ENCODE measurements around the gene ID3. TPM values are rescaled to one million over a fixed set of nuclear protein-coding genes. Genes with fewer than 3 reads are reported as not detected.
A peak's percentile ranks its signal among the peaks of the same experiment; 100 is the strongest.

Gene ID3
- total and polyA plus RNA-seq, 9 of the 15 experiments (the other 6 are each of a cell fraction or from before 2014, with no cell fraction given), result 6.8 to 59.8 (median 23.5) TPM

DNA sequence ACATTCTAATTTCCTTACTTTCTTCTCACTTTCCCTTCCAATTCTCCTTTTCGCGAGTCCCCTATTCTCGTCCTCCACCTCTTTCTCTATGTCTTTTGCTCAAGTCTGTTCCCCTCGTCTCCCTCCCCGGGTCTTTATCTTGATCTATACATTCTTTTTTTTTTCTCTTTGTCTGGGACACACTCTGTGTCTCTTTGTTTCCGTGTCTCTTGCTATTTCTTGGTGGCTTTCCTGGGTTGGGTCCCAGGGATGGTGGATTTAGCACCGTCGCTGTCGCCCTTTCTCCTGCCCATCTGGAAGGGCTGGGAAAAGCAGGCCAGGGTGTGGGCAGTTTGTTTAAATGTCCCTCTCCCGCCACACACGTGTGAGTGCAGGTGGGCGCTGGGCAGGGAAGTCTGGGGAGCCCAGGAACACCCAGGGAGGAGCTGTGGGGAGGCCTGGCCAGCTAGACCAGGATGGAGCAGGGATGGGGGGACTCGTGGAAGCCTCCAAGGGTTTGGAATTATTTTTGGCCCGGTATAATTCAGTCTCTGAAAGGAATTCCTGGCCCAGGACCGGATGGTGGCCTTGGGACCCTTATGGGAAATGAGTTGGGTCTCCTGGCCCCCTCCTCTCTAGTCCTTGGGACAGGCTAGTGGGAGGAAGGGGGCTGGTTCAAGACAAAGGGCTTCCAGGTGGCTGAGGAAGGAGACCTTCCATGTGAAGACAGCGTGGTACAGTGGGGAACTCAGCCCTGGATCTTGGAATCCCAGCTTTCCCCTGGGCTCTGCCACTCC lies 9.5 kb upstream of the ID3 start (continued):
- TF ChIP-seq MLLT1 (IDR thresholded peaks at IDR 0.05) (peak; percentile 87 to 88), REST (IDR thresholded peaks at IDR 0.05; ENCODE audit: borderline replicate concordance) (no peak), REST (CRISPR knock-in tag; IDR thresholded peaks at IDR 0.05; ENCODE audit: low read depth) (no peak), KAT2B (IDR thresholded peaks at IDR 0.05; ENCODE audit: low read depth, low read length) (no peak), PCBP1 (IDR thresholded peaks at IDR 0.05; ENCODE audit: low read depth, low read length, poor library complexity, severe bottlenecking) (no peak), ZNF75A (CRISPR knock-in tag; IDR thresholded peaks at IDR 0.05) (no peak), NFIC (IDR thresholded peaks at IDR 0.05) (no peak), ARHGAP35 (IDR thresholded peaks at IDR 0.05; ENCODE audit: partially characterized antibody) (peak; percentile 70), MCM3 (IDR thresholded peaks at IDR 0.05) (no peak), PHTF2 (CRISPR knock-in tag; IDR thresholded peaks at IDR 0.05) (no peak), NRF1 (conservative IDR thresholded peaks at IDR 0.05 in 1 of 2, IDR thresholded peaks at IDR 0.05 in 1 of 2) (no peak), NFRKB (IDR thresholded peaks at IDR 0.05; ENCODE audit: low read depth) (peak; percentile 79; the same call in 1 of the 2 replicates), ZEB2 (IDR thresholded peaks at IDR 0.05) (peak; percentile 55; the same call in 1 of the 2 replicates), ZNF140 (CRISPR knock-in tag; IDR thresholded peaks at IDR 0.05) (no peak), DDX20 (tag; IDR thresholded peaks at IDR 0.05; ENCODE audit: low read depth) (no peak), NEUROD1 (IDR thresholded peaks at IDR 0.05; ENCODE audit: borderline replicate concordance, low read depth, low read length, partially characterized antibody) (no peak), ZNF699 (CRISPR knock-in tag; IDR thresholded peaks at IDR 0.05; ENCODE audit: insufficient replicate concordance) (no peak), BCOR (IDR thresholded peaks at IDR 0.05) (peak; percentile 86), VEZF1 (CRISPR knock-in tag; IDR thresholded peaks at IDR 0.05) (no peak)
